Activated gamma-delta T cell (primary cell): ENCODE results near the gene CTSZ.
"Not testable (repeated sequence)": the region's sequence is repeated elsewhere in the genome, so short reads cannot be mapped to it uniquely, and the experiment has no call there.

ENCODE experiments used
- DNase-seq: peaks from one replicate; lab custom pipeline; 2025; lab: John Stamatoyannopoulos, UW

CTSZ gene

DNA sequence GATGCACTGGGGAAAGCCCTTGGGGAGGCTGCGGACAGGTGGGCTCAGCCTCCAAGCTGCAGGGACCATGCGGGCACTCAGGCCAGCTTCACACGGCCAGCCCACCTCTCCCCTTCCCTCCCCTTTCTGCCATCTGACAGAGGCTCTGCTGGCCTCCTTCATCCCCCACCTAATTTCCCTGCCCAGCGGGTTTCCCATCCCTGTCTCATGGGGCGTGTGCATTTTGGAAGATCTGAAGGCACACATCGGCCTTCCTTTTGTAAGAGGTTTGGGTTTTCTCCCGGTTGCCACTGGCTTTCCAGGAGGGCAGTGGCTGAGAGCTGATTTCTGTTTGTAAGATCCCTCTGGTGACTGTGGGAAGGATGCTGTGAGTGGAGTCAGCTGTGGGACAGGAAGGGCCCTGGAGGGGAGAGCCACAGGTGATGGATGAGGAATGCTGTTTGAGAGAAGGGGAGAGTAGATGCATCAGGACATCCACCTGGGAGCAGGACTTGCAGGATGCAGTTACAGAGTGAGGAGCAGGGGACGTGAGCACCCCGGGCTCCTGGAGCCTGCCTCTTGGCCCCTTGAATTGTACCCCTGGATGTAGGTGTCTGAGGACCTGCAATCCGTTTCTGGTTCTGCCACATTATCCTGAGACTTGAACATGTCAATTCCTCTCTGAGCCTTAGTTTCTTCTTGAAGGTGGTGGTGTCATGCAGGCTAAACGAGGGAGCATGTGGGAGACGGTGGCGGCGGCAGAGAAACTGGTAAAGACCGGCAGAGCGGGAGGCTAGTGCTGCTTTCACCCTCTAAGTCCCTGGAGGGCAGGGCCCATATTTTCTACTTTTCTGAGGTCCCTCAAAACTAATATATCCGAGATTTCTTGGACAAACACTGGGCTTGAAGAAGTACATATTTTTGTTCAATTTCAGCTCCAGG is 6.2 kb upstream of the CTSZ start:
- DNase-seq: no peak

DNA sequence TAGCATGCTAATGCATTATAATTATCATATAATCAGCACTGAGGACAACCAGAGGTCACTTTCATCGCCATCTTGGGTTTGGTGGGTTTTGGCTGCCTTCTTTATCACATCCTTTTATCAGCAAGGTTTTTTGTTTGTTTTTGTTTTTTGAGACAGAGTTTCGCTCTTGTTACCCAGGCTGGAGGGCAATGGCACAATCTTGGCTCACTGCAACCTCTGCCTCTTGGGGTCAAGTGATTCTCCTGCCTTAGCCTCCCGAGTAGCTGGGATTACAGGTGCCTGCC is 4.8 kb upstream of the CTSZ start:
- DNase-seq: not testable (repeated sequence)

DNA sequence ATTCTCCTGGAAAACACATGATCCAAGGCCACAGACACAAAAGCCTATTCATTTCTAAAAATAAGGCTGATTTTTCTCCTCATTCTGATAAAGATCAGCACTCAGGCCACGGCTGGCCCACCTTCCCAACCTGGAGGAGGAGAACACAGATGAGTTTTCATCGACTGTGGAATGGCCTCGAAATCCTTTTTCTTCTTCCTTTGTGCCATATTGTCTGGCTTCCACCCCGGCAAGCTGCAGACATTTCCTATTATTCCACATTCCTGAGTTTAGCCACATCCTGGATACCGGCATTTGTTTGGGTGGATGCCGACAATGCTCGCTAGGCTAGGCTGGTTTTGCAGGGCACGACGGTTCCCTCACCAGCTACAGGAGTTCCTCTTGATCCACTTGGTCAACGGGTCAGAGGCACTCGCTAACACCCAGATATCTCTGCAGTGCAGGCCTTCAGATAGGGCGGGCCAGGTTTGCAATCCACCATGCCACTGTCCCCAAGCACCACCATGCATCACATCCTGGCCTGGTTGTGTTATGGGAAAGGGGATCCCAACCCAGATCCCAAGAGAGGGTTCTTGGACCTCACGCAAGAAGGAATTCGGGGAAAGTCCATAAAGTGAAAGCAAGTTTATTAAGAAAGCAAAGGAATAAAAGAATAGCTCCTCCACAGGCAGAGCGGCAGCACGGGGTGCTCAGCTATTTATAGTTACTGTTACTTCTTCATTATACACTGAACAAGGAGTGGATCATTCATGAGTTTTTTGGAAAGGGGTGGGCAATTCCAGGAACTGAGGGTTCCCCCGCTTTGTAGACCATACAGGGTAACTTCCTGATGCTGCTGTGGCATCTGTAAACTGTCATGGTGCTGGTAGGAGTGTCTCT is 4.2 kb upstream of the CTSZ start:
- no peak for DNase-seq

DNA sequence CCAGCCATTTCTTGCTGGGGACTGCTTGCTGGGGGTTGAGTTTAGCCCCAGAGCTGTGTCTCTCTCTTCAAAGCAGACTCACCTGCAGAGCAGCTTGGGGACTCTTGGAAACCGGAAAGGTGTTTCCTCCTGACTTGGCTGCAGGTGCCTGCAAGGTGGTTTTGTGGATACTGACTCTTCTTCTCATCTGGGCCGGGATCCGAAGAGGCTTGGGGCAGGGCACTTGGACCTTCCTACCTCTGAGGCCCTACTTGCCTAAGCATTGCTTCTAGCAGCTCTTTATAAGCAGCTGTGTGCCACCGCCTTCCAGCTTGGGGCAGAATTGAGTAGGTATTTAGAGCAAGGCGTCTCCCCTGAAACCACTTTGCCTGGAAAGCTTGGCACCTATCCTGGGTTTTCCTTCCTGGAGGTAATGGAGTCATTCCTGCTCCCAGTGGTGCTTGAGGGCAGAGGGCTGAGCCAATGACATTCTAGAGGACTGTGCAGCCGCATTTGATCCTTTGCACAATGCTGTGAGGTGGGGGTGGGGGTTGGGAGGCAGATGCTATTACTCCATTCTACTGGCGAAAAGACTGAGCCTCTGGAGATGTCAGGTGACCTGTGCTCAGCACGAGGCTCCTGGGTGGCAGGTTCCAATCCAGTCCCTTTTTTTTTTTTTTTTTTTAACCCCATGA is 3.4 kb upstream of the CTSZ start:
- DNase-seq: no peak

DNA sequence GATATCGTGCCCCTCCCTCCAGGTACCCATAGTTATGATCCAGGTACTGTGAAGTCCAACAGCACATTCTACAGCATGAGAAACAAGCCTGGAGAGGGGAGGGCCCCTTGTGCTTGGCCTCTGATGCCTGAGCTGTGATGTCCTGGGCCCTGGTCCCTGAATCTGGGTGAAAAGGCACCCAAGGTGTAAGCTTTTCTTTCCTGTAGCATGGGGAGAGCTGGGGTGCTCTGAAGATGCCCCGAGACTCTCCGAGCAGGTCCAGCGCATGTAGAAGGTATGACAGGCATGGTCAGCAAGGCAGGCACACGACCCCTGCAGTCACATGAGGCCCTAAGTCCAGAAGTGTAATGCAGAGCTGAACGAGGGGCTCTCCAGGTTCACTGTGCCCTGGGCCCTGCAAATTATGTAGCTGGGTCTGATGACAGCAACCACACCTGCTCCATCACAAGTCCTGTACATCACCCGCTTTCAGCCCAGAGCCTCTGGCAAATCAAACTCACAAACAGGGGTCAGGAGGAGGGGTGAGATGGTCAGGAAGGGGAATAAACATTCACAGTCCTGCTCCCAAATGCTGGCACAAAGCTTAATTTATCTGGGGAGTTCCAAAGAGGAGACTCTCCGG is 1.8 kb upstream of the CTSZ start:
- no peak for DNase-seq

DNA sequence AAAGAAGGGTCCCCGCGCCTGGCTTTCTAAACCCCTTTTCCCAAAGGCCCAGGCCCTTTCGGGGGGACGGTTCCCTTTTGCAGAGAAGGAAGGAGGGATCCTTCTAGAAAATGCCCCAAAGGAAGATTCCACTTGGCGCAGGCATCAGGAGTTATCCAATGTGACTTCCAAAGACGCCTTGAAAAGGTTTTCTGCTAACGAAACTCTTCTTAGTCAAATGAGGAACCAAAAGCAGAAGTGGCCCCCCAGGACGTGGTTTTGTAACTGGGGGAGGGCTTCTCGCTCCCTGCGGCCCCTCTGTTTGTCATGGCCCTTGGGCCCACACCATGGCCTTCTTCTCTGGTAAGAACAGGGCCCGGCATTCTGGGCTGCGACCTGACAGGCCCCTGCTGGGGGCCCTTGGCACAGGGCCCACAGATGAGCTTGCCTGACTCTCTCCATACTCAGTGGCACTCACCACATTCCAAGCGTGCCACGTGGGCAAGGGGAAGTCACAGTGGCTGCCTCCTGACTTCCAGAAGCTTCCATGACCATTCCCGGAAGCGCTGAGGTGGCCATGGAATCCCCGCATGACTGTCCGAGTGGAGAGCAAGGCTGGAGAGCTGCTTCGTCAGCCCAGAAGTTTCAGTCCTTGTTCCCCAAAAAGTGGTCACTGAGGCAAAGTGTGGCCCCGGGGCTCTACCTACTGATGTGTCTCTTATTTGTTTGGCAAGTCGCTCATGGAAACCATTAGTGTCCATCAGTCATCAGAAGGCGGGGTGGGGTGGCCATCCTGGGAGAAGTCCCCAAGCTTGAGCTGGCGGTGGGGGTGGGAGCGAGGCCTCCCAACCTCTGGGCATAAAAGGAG is 834 bp upstream of the CTSZ start:
- no peak for DNase-seq

DNA sequence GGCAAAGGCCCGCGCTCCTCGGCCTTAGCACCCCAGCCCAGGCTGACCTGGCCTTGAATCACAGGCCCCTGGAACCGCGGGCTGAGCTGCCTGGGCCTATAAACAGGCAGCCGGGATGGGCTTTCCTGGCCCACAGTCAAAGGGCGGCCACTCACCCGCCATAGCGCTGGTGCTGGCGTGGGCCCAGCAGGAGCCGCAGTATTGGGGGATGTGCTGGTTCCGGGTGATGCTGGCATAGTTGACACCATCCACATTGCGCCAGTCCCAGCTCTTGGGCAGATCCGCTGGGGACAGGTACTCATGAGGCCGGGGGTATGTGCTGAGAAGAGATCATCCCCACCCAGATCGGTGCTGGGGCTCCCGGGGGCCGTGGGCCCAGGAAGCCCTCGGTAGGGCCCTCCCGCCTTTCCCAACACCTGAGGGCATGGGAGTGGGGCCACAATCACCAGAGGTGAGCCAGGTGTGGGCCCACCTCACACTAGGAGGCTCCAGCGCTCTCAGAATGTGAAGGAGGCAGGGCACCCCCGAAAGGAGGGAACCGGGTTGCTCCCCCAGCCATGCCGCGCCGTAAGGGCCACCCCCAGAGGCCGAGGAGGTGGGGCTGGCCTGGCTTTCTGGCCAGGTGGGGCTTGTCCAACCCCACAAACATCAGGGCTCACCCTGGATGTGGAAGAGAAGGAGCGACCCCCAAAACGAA is 739 bp downstream of the CTSZ start:
- no peak for DNase-seq

DNA sequence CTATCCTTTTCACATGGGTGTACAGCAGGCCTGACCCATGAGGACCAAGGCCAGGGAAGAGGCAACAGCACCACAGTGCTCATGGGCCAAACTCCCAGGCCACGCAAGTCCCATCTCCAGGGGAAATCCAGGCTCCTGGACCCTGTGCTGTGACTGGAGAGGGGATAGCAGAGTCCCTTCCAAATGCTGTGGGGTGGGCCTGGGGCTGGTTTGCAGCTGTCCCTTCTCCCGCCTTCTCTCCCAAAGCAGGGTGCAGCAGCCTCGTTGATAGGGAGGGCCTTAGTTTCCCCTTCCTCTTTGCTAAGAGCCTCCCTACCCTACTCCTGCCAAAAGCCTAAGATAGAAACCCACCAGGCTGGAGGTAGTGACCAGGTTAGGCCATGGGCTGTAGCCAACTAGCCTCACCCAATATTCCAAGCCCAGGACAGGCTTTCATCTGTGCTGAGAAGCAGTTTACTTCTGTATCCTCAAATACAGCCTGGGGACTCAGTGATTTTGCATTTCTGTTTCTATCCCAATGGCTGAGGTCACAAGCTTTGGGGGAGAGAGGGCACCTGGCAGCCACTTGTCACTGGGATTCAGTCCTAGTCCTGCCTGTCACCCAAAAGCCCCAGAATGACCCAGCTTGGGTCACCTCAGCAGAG is 1.4 kb downstream of the CTSZ start:
- no peak for DNase-seq

DNA sequence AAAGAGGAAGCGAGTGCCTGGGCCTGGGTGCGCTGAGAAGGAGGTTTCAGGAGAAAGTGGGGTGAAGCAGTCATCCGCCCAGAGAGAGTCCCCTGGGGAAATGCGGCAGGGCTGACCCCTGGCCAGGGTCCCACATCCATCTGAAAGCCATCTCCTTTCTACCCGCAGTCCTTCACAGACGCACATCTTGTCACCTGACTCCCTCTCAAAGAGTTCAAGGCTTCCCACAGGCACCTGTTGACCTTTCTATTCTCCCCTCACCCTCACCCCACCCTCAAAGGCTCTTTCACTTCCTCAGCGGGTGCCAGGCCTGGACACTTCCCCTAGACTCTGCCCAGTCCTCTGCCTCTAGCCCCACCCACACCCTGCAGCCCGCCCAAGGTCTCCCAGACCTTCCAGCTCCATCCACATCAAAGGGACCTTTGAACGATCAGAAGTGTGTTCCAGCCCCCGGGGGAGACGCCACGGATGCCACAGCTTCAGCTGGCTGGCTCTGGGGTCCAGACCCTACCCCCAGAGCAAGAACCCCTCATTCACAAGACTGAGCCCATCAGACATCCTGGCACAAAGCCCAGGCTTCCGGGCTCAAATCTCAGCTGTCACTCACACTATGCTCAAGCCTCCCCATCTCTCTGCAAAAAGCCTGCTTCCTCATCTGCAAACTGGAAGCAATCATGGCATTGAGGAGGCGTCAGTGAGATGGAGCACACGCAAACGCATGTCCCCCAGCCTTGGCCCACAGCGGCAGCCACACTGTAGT is 2.1 kb downstream of the CTSZ start:
- DNase-seq: no peak

DNA sequence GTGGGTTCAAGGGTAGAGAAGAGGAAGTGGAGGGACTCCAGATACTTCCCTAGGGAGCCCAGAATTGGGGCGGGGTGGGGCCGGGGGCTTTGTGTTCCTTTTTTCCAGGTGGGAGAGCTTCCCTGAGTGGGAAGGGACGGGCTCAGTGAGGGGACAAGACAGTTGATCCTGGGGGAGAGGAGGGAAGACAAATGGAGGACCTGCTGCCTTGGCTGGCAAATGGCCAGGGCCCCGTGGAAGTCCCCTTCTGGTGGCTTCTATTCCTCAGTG is 2.6 kb downstream of the CTSZ start:
- no peak for DNase-seq

DNA sequence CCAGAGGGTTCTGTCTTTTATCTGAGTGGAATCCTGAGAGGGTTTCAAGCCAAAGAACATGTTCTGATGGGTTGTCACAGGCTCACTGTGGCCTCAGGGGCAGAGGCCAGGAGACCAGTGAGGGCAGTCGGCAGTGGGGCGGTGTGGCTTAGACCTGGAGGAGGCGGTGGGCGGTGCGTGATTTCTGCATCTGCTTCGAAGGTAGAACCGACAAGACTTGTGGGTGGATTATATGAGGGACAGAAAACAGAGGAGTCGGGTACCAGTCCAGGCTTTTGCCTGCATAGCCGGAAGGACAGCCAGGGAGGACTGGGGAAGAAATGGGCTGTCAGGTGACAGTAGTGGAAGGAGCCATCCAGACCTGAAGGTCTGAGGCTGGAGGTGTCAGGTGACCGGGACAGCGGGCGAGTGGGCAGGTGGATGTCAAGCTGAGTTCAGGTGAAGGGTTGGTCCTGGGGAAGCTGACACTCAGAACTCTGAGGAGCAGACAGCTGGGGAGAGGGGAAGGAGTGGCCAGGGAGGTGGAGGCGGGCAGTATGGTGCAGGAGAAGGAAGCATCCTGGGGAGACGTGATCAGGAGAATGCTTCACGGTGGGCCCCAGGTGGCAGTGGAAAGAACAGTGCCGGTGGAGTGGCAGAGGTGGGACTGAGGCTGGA is 3.1 kb downstream of the CTSZ start:
- DNase-seq: no peak

DNA sequence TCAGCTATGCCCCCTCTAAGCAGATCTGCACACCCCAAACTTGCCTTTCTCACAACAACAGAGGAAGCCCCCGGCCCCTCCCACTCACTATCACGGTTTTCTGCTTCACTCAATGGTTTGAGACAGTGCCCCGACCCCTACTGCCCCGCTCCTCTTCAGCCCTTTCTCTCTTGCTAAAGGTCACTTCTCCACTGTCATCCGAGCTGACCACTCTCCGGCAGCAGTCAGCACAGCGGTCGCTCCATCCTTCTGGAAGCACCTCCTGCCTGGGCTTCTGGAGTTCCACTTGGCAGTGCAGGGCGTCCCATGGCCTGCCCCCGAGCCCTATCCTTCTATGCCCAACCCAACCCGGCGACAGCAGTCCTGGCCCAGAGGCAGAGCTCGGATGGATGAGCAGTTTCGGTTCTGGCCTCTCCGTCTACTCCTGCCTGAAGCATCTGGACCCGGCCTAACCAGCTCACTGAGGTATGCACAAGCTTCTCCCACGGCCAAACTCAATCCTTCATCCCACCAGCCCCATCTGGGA is 4.1 kb downstream of the CTSZ start:
- no peak for DNase-seq

DNA sequence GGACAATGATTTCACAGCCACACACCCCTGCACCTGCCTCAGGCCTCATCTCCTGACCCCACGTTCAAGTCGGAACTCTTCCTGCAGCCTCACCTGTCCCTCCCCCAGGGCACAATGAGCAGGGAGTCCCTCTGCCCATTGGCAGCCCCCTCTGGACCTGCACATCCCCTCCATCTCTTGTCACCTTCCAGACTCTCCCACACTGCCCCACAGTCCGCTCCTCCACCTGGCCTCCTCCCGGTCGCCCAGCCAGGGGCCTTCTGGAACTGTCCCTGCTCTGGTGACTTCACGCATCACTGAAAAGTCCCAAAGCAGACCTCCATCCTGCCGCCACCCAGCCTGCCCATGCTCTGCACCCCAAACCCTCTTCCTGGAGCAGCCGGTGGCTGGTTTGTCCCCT is 4.7 kb downstream of the CTSZ start:
- no peak for DNase-seq

DNA sequence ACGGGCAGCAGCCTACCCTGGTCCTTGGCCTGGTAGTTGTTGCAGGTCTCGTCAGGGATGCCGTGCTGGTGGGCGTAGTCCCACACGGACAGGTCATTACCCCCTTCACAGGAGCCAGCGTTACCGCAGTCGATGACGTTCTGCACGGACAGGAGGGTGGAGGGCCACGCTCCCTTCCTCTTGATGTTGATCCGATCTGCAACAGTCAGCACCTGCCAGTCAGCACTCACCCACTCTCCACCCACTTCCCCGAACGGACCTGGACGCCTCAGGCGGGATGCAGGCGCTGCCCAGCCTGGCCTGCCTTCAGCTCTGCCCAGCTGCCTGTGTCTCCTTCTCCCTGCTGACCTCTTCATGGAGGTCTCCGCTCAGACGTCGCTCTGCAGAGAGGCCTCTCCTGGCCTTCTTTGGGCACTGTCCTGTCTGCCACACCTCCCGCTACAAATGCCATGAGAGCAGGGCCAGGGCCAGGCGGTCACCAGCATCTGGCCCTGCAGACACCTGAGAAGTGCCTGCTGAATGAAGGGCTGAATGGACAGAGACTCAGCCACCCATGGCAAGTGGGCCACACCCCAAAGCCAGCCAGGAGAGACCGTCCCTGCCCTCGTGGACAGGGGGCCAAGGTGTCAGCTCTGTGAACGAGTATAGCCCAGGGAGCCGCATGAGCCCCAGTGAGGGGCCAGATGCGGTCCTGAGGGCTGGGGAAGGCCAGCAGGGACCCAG is 5.4 kb downstream of the CTSZ start:
- DNase-seq: no peak

DNA sequence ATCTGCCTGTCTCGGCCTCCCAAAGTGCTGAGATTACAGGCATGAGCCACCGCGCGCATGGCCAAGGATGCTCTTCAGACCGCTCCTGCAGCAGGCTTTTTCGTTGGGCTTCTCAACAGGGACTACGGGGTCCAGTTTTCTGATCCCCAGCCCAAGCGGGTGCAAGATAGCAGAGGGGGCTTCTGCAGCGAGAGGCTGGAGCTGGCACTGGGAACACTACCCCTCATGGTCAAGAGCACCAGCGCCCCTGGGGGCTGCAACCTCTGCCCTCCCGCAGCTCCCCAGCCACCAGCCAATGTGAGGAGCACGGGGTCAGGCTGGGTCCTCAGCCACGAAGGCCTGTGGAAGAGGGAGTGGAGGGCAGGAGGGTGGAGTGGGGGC is 6.0 kb downstream of the CTSZ start:
- DNase-seq: no peak

DNA sequence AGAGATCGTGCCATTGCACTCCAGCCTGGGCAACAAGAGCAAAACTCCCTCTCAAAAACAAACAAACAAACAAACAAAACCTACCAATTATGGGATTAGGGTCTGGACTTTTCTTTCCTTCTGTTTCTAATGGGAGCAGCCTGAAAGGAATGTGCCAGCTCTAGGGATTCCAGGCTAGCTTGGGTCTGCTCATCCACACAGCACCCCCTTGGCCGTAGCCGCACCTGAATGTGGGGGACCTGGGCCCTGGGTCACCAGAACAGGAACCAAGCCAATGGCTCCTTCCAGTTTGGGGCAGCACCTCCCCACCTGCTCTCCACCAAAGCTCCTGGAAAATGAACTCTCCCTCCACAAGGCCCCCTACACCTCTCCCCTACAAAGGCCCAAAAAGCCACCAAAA is 6.7 kb downstream of the CTSZ start:
- no peak for DNase-seq

DNA sequence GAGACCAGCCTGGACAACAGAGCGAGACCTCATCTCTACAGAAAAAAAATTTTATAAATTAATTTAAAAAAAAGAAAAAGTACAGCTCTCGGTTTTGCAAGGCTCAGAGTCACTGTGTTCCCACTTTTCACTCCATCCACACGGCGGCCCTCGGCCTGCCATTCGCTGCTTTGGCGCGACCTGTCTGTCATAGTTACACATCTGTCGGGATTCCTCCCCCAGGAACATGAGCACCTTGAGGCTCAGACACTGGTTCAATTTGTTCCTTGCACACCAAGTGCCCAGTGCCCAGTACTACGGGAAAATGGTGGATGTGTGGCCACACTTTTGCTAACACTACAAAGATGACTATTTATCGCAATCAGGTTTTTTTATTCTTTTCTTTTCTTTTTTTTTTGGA is 8.4 kb downstream of the CTSZ start:
- DNase-seq: no peak

DNA sequence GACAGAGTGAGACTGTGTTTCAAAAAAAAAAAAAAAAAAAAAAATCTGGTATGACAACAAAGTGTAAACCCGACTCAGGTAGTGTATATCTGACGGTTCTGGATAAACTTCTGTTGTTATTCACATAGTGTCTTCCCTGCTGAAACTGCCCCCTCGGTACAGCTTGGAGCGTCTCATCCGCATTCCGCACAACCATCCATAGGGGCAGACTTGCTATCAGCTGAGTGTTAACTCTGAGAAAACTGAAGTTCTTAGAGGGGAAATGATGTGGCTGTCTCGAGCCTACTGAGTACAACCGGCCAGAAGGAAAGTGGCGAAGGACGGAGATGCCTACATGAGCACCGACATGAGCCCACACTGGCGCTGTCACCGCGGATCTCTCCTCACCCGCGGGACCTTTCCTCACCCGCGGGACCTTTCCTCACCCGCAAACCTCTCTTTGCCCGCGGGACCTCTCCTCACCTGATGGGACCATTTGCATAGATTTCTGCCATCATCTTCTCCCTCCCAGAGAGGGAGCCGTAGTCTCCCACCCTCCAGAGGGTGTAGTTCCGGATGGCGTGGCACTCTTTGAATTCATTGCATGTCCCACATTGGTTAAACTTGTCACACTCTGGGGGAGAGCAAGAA is 9.8 kb downstream of the CTSZ start:
- DNase-seq: no peak
